WTC11 (cell line): ENCODE measurements around the gene LRRC1. TPM values are rescaled to one million over a fixed set of nuclear protein-coding genes. Genes with fewer than 3 reads are reported as not detected.

Experiments
- ATAC-seq: fragments of 200-7000 bp; cut with Tn5 transposase; 2 replicates; pipeline ENCODE4 v1.10.0; 2021; ENCODE audit warnings: mild to moderate bottlenecking, moderate library complexity
- CTCF ChIA-PET: fragments of 300-600 bp; sonication (Branson Sonifier 250); formaldehyde crosslinking; loops from one replicate; lab custom pipeline; 2021; ENCODE audit warnings: antibody characterized with exemption; lab: Charles Lee
- POLR2A ChIA-PET: fragments of 350-600 bp; sonication (Branson Sonifier 250); formaldehyde crosslinking; loops from one replicate; lab custom pipeline; 2021; ENCODE audit warnings: antibody characterized with exemption; lab: Charles Lee
- DNase-seq: peaks from one replicate; pipeline ENCODE4 v3.0.0; 2021; ENCODE audit warnings: low spot score
- H3K27ac Mint-ChIP-seq: 2 replicates; pipeline ENCODE4 v1.8.0; 2021; ENCODE audit warnings: mixed read lengths
- H3K27me3 Mint-ChIP-seq: 2 replicates; pipeline ENCODE4 v1.8.0; 2021; ENCODE audit warnings: low read depth, mild to moderate bottlenecking, moderate library complexity, mixed read lengths
- H3K36me3 Mint-ChIP-seq: 2 replicates; pipeline ENCODE4 v1.8.0; 2021; ENCODE audit warnings: mixed read lengths
- H3K4me1 Mint-ChIP-seq: 2 replicates; pipeline ENCODE4 v1.8.0; 2022; ENCODE audit warnings: mixed read lengths
- H3K4me3 Mint-ChIP-seq: 2 replicates; pipeline ENCODE4 v1.8.0; 2021; ENCODE audit warnings: mild to moderate bottlenecking, moderate library complexity, mixed read lengths
- H3K9me3 Mint-ChIP-seq: 2 replicates; pipeline ENCODE4 v1.8.0; 2021; ENCODE audit warnings: mixed read lengths
- ATF1 ChIP-seq: sonication (generic); formaldehyde crosslinking; IDR thresholded peaks from 2 replicates; pipeline ENCODE4 v1.8.1; 2023; ENCODE audit warnings: mild to moderate bottlenecking, moderate library complexity, missing genetic modification reagents
- ETV6 ChIP-seq: sonication (generic); formaldehyde crosslinking; IDR thresholded peaks from 2 replicates; pipeline ENCODE4 v1.8.1; 2022; ENCODE audit warnings: mild to moderate bottlenecking, missing genetic modification reagents
- HMGA2 ChIP-seq: fragments of 250-450 bp; sonication (Bioruptor Pico); IDR thresholded peaks from 2 replicates; pipeline ENCODE4 v1.4.0; 2021; ENCODE audit warnings: mild to moderate bottlenecking, moderate library complexity
- SMAD3 ChIP-seq: sonication (generic); formaldehyde crosslinking; IDR thresholded peaks from 2 replicates; pipeline ENCODE4 v1.8.0; 2022; ENCODE audit warnings: missing genetic modification reagents, mild to moderate bottlenecking, borderline replicate concordance
- SOX15 ChIP-seq: fragments of 250-450 bp; sonication (Bioruptor Pico); IDR thresholded peaks from 2 replicates; pipeline ENCODE4 v1.9.0; 2021; ENCODE audit warnings: mild to moderate bottlenecking
- SP1 ChIP-seq: sonication (generic); formaldehyde crosslinking; conservative IDR thresholded peaks from 2 replicates; pipeline ENCODE4 v1.8.1; 2022; ENCODE audit warnings: missing genetic modification reagents
- ZNF232 ChIP-seq: sonication (generic); formaldehyde crosslinking; IDR thresholded peaks from 2 replicates; pipeline ENCODE4 v1.8.0; 2022; ENCODE audit warnings: mild to moderate bottlenecking, missing genetic modification reagents
- ZNF317 ChIP-seq: sonication (generic); formaldehyde crosslinking; IDR thresholded peaks from 2 replicates; pipeline ENCODE4 v1.8.1; 2023; ENCODE audit warnings: low read depth, mild to moderate bottlenecking, moderate library complexity, missing genetic modification reagents, borderline replicate concordance
- total RNA-seq: library from RNA; stranded (reverse); gene quantifications from 3 replicates; pipeline ENCODE4 v1.2.3, GENCODE V29; 2021
- TF ChIP-seq, protein P1 (sequence below): sonication (generic); formaldehyde crosslinking; IDR thresholded peaks from 2 replicates; pipeline ENCODE4 v1.8.1; 2023; ENCODE audit warnings: mild to moderate bottlenecking, missing genetic modification reagents, moderate library complexity
- TF ChIP-seq, protein P2 (sequence below): fragments of 250-450 bp; sonication (Bioruptor Pico); IDR thresholded peaks from 2 replicates; pipeline ENCODE4 v1.9.0; 2021; ENCODE audit warnings: mild to moderate bottlenecking
- TF ChIP-seq, protein P3 (sequence below): sonication (generic); formaldehyde crosslinking; IDR thresholded peaks from 2 replicates; pipeline ENCODE4 v1.8.0; 2022; ENCODE audit warnings: mild to moderate bottlenecking, missing genetic modification reagents
- TF ChIP-seq, protein P4 (sequence below): sonication (generic); formaldehyde crosslinking; IDR thresholded peaks from 2 replicates; pipeline ENCODE4 v1.8.0; 2023; ENCODE audit warnings: missing genetic modification reagents, mild to moderate bottlenecking, borderline replicate concordance

LRRC1 gene
- total RNA-seq, 1 experiment from 2014 or later = 12.7 TPM

- H3K27ac Mint-ChIP-seq = no peak overlapping the region; the same call in 1 of the 2 replicates
- POLR2A ChIA-PET = no interaction called here
- no peak for ATAC-seq
Measured at GRCh38 chr6:53896196-53896595, 101.4 kb downstream of the LRRC1 start.

DNA sequence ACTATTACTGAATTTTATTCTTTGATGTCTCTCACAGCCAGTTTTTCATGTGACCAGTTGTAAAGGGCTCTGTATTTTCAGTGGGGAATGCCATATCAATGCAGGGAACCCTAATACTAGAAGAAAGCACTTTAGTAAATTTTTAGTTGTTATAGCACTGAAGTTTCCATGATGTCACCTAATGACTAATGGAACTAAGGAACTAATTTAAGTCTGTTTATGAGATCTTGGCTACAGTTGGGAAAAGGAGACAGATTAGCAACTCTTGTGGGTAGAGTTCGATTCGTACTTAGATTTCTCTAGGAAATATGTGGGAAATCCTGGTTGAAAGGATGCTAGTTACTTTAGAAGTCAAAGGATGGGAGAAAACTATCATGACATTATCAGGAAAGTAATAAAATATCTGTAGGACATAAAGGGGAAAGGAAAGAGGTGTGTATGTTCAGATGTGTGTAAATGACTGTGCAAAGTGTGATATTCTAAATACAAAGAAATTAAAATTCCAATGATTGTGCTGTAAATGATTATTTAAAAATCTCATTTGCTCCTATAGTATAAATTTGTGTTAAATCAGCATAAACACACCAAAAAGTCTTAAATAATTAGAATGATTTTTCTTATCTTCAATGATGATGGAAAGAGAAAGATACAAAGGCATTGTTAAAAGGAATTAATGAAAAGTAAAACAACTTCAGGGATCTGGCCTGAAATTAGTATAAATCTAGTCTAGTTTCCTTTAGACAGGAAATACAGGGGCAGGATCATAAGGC lies 103.4 kb downstream of the LRRC1 start:
- H3K4me1 Mint-ChIP-seq = peaks cover 15% of the 10 kb centered on the region
- H3K9me3 Mint-ChIP-seq = peaks cover 6% of the 10 kb centered on the region; the same call in 1 of the 2 replicates
- no peaks in the 10 kb centered on the region for H3K27me3 Mint-ChIP-seq
- TF ChIP-seq ZNF232 (CRISPR knock-in tag) = no peak
- no peak for TF ChIP-seq SP1 (CRISPR knock-in tag)
- TF ChIP-seq, all 79 proteins: peak for 0
- ChIA-PET POLR2A (no interaction called here), CTCF (no interaction called here)
- Mint-ChIP-seq H3K27ac (no peak overlapping the region), H3K4me3 (no peak overlapping the region), H3K36me3 (peaks cover 4% of the 10 kb centered on the region; the same call in 1 of the 2 replicates)
- ATAC-seq = no peak
- no peak for DNase-seq

More at GRCh38 chr6:53896196-53896595, 101.4 kb downstream of the LRRC1 start:
- H3K4me3 Mint-ChIP-seq = no peak overlapping the region
- CTCF ChIA-PET = interaction anchor here (1.1 kb wide), 1 partner anchor 102 kb away, joined by 3 read pairs; no protein-coding TSS in a partner anchor
- no peak for DNase-seq
- TF ChIP-seq SOX15 (CRISPR knock-in tag) (no peak), SMAD3 (CRISPR knock-in tag) (no peak), HMGA2 (CRISPR knock-in tag) (no peak), ATF1 (no peak), ZNF317 (CRISPR knock-in tag) (no peak), ETV6 (no peak)
- TF ChIP-seq, protein P1, sequence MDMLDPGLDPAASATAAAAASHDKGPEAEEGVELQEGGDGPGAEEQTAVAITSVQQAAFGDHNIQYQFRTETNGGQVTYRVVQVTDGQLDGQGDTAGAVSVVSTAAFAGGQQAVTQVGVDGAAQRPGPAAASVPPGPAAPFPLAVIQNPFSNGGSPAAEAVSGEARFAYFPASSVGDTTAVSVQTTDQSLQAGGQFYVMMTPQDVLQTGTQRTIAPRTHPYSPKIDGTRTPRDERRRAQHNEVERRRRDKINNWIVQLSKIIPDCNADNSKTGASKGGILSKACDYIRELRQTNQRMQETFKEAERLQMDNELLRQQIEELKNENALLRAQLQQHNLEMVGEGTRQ (CRISPR knock-in tag) = no peak
- TF ChIP-seq, protein P2, sequence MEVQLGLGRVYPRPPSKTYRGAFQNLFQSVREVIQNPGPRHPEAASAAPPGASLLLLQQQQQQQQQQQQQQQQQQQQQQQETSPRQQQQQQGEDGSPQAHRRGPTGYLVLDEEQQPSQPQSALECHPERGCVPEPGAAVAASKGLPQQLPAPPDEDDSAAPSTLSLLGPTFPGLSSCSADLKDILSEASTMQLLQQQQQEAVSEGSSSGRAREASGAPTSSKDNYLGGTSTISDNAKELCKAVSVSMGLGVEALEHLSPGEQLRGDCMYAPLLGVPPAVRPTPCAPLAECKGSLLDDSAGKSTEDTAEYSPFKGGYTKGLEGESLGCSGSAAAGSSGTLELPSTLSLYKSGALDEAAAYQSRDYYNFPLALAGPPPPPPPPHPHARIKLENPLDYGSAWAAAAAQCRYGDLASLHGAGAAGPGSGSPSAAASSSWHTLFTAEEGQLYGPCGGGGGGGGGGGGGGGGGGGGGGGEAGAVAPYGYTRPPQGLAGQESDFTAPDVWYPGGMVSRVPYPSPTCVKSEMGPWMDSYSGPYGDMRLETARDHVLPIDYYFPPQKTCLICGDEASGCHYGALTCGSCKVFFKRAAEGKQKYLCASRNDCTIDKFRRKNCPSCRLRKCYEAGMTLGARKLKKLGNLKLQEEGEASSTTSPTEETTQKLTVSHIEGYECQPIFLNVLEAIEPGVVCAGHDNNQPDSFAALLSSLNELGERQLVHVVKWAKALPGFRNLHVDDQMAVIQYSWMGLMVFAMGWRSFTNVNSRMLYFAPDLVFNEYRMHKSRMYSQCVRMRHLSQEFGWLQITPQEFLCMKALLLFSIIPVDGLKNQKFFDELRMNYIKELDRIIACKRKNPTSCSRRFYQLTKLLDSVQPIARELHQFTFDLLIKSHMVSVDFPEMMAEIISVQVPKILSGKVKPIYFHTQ (CRISPR knock-in tag) = no peak
- TF ChIP-seq, protein P3, sequence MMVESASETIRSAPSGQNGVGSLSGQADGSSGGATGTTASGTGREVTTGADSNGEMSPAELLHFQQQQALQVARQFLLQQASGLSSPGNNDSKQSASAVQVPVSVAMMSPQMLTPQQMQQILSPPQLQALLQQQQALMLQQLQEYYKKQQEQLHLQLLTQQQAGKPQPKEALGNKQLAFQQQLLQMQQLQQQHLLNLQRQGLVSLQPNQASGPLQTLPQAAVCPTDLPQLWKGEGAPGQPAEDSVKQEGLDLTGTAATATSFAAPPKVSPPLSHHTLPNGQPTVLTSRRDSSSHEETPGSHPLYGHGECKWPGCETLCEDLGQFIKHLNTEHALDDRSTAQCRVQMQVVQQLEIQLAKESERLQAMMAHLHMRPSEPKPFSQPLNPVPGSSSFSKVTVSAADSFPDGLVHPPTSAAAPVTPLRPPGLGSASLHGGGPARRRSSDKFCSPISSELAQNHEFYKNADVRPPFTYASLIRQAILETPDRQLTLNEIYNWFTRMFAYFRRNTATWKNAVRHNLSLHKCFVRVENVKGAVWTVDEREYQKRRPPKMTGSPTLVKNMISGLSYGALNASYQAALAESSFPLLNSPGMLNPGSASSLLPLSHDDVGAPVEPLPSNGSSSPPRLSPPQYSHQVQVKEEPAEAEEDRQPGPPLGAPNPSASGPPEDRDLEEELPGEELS (CRISPR knock-in tag) = no peak
- TF ChIP-seq, protein P4, sequence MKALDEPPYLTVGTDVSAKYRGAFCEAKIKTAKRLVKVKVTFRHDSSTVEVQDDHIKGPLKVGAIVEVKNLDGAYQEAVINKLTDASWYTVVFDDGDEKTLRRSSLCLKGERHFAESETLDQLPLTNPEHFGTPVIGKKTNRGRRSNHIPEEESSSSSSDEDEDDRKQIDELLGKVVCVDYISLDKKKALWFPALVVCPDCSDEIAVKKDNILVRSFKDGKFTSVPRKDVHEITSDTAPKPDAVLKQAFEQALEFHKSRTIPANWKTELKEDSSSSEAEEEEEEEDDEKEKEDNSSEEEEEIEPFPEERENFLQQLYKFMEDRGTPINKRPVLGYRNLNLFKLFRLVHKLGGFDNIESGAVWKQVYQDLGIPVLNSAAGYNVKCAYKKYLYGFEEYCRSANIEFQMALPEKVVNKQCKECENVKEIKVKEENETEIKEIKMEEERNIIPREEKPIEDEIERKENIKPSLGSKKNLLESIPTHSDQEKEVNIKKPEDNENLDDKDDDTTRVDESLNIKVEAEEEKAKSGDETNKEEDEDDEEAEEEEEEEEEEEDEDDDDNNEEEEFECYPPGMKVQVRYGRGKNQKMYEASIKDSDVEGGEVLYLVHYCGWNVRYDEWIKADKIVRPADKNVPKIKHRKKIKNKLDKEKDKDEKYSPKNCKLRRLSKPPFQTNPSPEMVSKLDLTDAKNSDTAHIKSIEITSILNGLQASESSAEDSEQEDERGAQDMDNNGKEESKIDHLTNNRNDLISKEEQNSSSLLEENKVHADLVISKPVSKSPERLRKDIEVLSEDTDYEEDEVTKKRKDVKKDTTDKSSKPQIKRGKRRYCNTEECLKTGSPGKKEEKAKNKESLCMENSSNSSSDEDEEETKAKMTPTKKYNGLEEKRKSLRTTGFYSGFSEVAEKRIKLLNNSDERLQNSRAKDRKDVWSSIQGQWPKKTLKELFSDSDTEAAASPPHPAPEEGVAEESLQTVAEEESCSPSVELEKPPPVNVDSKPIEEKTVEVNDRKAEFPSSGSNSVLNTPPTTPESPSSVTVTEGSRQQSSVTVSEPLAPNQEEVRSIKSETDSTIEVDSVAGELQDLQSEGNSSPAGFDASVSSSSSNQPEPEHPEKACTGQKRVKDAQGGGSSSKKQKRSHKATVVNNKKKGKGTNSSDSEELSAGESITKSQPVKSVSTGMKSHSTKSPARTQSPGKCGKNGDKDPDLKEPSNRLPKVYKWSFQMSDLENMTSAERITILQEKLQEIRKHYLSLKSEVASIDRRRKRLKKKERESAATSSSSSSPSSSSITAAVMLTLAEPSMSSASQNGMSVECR (CRISPR knock-in tag) = no peak
- peaks cover 17% of the 10 kb centered on the region for H3K4me1 Mint-ChIP-seq
- no peaks in the 10 kb centered on the region for H3K27me3 Mint-ChIP-seq
- H3K36me3 Mint-ChIP-seq = peaks cover 4% of the 10 kb centered on the region; the same call in 1 of the 2 replicates
- peaks cover 6% of the 10 kb centered on the region; the same call in 1 of the 2 replicates for H3K9me3 Mint-ChIP-seq
